GM21381 (cell line): Measurements from ENCODE around the gene POU4F1.
"Not testable (repeated sequence)": the region's sequence is repeated elsewhere in the genome, so short reads cannot be mapped to it uniquely, and the experiment has no call there.

Experiments
- ATAC-seq: cut with Tn5 transposase; IDR thresholded peaks from one replicate; pipeline ENCODE4 v1.9.1; 2021; ENCODE audit warnings: mild to moderate bottlenecking, moderate library complexity; ENCODE audit not compliant: unreplicated experiment

Gene POU4F1

GRCh38 chr13:78603240-78603957 lies at the start of gene POU4F1:
Gene POU4F1, minus strand, starts transcription at chr13:78603552. Its CDS starts 226 bp downstream, at chr13:78603326.
- peak; percentile 80 for ATAC-seq

GRCh38 chr13:78652651-78653050 lies 49.3 kb upstream of the POU4F1 start:
- no peak for ATAC-seq

DNA sequence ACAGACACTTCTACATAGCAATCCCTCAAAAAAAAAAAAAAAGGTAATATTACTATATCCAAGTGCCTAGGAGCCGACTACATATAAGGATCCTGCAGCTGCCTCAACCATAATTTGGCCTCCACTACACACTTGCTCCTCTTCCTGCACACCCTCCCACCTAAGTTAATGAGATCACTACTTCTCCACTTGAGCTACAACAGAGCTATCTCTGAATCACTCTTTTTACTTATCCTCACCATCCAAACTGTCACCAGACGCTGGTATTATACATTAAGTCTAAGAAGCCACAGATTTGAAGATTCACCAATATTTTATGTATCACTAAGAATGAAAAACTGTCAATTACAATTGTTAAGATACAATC lies 47.3 kb upstream of the POU4F1 start:
- ATAC-seq, result no peak

GRCh38 chr13:78649997-78650716 lies 46.8 kb upstream of the POU4F1 start:
- no peak for ATAC-seq

DNA sequence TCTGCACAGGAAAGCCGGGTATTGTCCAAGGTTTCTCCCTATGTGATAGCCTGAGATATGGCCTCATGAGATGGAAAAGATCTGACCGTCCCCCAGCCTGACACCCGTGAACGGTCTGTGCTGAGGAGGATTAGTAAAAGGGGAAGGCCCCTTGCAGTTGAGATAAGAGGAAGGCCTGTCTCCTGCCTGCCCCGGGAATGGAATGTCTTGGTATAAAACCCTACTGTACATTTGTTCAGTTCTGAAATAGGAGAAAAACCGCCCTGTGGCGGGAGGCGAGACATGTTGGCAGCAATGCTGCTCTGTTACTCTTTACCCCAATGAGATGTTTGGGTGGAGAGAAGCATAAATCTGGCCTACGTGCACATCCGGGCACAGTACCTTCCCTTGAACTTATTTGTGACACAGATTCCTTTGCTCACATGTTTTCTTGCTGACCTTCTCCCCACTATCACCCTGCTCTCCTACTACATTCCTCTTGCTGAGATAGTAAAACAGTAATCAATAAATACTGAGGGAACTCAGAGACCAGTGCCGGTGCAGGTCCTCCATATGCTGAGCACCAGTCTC lies 43.8 kb upstream of the POU4F1 start:
- not testable (repeated sequence) for ATAC-seq

DNA sequence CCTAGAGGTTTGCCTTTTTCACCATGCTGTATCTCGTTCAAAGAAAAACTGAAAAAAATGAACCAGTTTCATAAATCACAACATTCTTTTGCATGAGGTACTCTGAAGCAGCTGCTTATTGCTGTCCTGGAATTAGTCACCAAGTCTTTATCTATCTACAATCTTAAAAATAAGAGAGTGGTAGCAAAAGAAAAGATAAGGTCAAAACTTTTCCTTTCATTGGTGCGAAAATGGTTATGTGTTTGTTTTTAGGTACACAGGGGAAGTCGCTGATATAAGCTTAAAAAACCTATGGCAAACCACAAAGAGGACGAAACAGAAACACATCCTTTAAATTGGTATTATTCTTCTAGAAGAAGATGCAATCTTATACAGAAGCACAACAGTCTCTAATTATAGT lies 34.9 kb upstream of the POU4F1 start:
- peak; percentile 48 for ATAC-seq

GRCh38 chr13:78636495-78636894 lies 33.1 kb upstream of the POU4F1 start:
- ATAC-seq, result no peak

GRCh38 chr13:78632996-78633395 lies 29.6 kb upstream of the POU4F1 start:
- ATAC-seq, result no peak

GRCh38 chr13:78631077-78631476 lies 27.7 kb upstream of the POU4F1 start:
- ATAC-seq, result no peak

DNA sequence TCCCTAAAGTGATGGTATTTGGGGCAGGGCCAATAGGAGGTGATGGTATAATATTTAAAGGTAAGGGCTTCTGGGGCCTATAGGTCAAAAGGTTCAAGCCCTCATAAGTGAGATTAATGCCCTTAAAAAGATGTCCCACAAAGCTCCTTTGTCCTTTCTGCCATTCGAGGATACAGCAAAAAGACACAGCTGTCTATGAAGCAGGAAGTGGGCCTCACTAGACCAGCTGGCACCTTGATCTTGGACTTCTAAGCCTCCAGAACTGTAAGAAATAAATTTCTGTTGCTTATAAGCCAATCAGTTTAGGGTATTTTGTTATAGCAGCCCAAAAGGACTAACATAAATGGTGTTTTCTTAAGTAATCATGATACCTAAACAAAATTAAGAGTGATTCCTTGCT lies 27.2 kb upstream of the POU4F1 start:
- ATAC-seq, result no peak

GRCh38 chr13:78625384-78625783 lies 22.0 kb upstream of the POU4F1 start:
- no peak for ATAC-seq

DNA sequence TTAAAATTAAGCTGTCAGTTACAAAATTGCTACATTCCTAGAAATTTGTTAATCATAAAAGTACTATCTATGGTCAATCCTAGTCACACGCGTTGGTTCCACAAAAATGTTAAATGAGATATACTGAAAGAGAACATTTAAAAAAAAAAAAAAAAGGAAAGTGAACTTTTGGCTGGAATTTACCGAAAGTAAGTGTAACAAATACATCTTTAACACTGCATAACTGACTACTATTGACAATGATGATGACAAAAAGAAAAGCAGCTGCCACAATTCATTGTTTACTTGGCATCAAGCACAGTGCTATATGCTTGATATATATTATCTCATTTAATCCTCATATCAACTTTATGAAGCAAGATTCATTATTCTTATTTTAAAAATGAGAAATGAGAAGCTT lies 19.8 kb upstream of the POU4F1 start:
- ATAC-seq, result no peak

DNA sequence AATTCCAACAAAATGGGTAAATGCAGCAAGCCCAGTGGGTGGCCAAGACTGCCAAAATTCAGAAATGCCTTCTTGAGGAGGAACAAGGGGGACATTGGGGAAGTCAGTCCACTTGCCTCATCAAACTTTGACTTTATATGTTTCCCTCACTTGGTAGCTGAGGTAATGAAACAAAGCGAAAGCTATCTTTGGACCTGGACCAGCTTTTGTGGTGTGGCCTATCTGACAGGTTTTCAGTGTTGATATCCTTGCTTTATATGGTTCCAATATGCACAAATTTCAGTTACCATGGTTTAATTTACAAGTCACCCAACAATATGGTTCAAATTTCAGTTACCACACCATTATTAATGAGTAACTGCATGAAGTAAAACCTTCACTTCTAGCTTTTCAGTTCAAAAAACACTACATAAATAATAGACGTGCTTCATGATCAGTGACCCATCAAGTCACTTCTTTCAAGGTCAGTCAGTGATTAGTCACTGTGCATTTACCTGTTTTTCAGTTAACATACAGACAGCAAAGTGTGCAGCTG lies 17.7 kb upstream of the POU4F1 start:
- no peak for ATAC-seq

DNA sequence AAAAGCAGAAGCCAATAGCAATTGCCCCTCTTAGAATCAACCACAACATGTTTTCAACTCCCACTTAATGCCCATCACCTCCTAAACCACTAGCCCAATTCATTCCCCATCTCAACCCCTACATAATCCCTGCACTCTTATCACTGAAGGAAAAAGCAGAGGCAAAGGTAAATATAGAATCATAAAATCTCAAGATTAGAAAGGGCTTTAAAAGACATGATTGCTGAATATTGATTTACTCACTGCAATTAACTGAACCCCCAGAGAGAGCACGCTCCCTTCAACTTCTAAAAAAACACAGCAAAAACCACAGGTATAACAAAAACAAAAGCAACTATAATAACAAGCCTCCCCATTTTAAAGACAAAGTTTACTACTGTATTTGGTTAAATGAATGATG lies 15.1 kb upstream of the POU4F1 start:
- ATAC-seq, result no peak

- ATAC-seq, result no peak
These were observed 7.7 kb upstream of the POU4F1 start for GRCh38 chr13:78611040-78611439.

DNA sequence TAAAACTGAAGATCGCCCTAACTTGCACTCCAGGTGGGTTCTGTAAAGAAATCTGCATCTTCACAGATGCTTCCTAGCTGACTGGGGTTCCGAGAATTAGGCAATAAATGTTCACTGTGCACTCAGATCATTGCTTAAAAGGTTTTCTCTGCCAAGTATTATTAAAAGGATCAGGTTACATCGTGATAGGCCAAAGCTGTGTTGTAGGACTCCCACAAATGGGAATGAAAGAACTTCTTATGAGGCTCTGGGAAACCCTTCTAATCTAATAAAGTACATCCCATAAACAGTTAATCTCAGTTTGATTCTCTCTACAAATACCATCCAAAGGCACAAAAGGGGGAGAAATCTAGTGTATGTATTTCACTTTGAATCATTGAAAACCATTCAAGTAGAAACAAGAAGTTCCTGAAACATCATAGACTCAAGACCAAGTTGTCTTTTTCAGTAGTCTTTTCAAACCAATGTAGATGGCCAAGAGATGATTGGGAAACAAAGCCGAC lies 7.1 kb upstream of the POU4F1 start:
- ATAC-seq, result no peak

- ATAC-seq, result no peak
These were observed 6.3 kb upstream of the POU4F1 start for GRCh38 chr13:78609464-78610205.

DNA sequence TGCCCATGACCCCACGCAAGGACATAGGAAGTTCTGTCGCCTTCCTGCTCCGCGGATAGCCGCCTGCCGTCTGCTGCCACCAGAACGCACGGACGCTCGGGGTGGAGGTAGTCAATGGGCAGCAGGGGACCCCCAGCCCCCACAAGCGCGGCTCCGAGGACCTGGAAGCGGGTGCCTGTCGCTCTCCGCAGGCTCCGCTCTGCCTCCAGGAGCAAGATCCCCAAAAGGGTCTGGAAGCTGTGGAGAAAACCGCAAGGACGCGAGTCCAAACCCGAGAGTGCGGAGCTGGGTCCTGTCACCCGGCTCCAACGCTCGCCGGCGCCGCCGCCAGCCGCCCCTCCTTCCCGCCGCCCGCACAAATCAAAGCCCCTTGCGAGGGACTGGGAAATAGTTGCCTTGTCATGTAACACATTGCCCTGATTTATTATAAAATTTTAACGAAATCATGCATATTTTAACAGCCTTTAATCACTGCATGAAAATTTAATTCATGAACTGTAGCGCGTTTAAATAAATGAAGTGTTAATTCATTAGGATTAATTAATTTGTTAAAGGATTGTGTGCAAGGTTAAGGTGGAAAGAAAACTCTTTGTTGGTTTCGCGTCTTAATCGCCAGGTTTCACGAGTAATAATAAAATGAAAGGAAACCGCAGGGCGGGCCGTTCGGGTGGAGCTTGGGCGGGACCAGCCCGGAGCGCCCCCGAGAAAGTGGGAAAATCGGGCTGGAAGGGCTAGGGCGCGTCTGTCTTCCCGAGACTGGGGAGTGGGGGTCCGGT lies 5.5 kb upstream of the POU4F1 start:
- ATAC-seq, result no peak

DNA sequence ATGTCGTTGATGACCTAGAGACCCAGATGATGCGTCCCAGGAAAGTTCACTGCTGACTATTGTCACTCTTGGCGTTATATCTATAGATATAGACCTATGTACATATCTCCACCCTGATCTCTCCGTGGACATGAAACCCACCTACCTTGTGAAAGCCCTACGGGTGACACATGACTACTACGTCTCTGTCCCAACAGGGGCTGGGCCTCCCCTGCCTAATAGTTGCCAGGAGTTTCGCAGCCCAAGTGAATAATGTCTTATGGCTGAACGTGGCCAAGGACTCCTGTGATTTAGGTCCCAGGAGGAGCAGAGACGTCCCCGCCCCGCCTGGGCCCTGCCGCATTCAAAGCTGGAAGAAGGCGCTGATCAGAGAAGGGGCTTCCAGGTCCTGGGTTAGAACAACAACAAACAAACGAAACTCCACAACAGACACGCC lies 4.9 kb upstream of the POU4F1 start:
- ATAC-seq, result no peak
